GM12878 (cell line): ENCODE results near the gene AP3B1. TPM values are rescaled to one million over a fixed set of nuclear protein-coding genes. Genes with fewer than 3 reads are reported as not detected.
"Not testable (repeated sequence)": the region's sequence is repeated elsewhere in the genome, so short reads cannot be mapped to it uniquely, and the experiment has no call there.

Experiments
- ATAC-seq: fragments of 200-7000 bp; cut with Tn5 transposase; 3 replicates; pipeline ENCODE4 v1.9.1; 2020; ENCODE audit warnings: mild to moderate bottlenecking, moderate library complexity
- BruUV-seq: library from RNA; stranded (reverse); fragments of 400-500 nt; replicated peaks from 2 replicates; lab custom pipeline; 2021; lab: Mats Ljungman, UMichigan
- CTCF ChIA-PET: fragments of 300-600 bp; sonication (Branson Sonifier 250); formaldehyde crosslinking; extraction: SDS; loops from one replicate; lab custom pipeline; 2021; ENCODE audit warnings: inconsistent platforms; lab: Yijun Ruan, JAX
- POLR2A ChIA-PET: fragments of 350-600 bp; formaldehyde crosslinking; extraction: SDS; loops from one replicate; lab custom pipeline; 2021; ENCODE audit warnings: inconsistent platforms; lab: Charles Lee
- RAD21 ChIA-PET: fragments of 300-600 bp; sonication (Branson Sonifier 250); formaldehyde crosslinking; loops from one replicate; lab custom pipeline; 2023; ENCODE audit warnings: antibody characterized with exemption; ENCODE audit not compliant: unreplicated experiment; lab: Charles Lee
- SMC1A ChIA-PET: fragments of 300-600 bp; sonication (Branson Sonifier 250); formaldehyde crosslinking; loops from one replicate; lab custom pipeline; 2023; ENCODE audit not compliant: unreplicated experiment, uncharacterized antibody; lab: Charles Lee
- DNase-seq: peaks from one replicate; pipeline ENCODE4 v3.0.0-alpha.2; 2011; ENCODE audit warnings: low read depth, low spot score
- FAIRE-seq: peaks from 3 replicates; lab custom pipeline; 2011; peaks lifted over from hg19 to GRCh38; lab: Jason Lieb, UNC
- H2AFZ ChIP-seq: 2 replicates; pipeline ENCODE4 v1.6.0; 2011; ENCODE audit warnings: low read depth, low read length, control low read depth; ENCODE audit not compliant: control insufficient read depth
- H3K27ac ChIP-seq: 2 replicates; pipeline ENCODE4 v1.5.1; 2011; ENCODE audit warnings: control low read depth; ENCODE audit not compliant: control insufficient read depth, insufficient read depth
- H3K27me3 ChIP-seq, 2 experiments: replicated peaks in 1 of 2; 2 replicates each; pipeline versions ENCODE4 v1.6.0 to v1.6.1; 2011; ENCODE audit warnings: low read length in 1 of 2; ENCODE audit not compliant: control insufficient read depth in 2 of 2, insufficient read depth in 2 of 2
- H3K36me3 ChIP-seq, 2 experiments: 2 replicates each; pipeline ENCODE4 v1.5.1; 2011; ENCODE audit warnings: low read length in 1 of 2; ENCODE audit not compliant: control insufficient read depth in 2 of 2, insufficient read depth in 2 of 2
- H3K4me1 ChIP-seq: 2 replicates; pipeline ENCODE4 v1.6.1; 2011; ENCODE audit warnings: mild to moderate bottlenecking, low read length, moderate library complexity, mixed read lengths; ENCODE audit not compliant: control insufficient read depth, insufficient read depth
- H3K4me2 ChIP-seq: 2 replicates; pipeline ENCODE4 v1.6.0; 2011; ENCODE audit warnings: control low read depth; ENCODE audit not compliant: control insufficient read depth, insufficient read depth
- H3K4me3 ChIP-seq: fragments of 200-600 bp; sonication (generic); 2 replicates; pipeline ENCODE4 v1.5.1; 2016
- H3K79me2 ChIP-seq: 2 replicates; pipeline ENCODE4 v1.6.0; 2011; ENCODE audit warnings: low read length; ENCODE audit not compliant: control insufficient read depth, insufficient read depth
- H3K9ac ChIP-seq: 2 replicates; pipeline ENCODE4 v1.8.0; 2011; ENCODE audit warnings: low read length, control low read depth, mixed read lengths; ENCODE audit not compliant: control insufficient read depth, insufficient read depth
- H3K9me3 ChIP-seq: replicated peaks from 3 replicates; pipeline ENCODE4 v1.5.1; 2011; ENCODE audit warnings: mild to moderate bottlenecking, low read length; ENCODE audit not compliant: control insufficient read depth, insufficient read depth
- H4K20me1 ChIP-seq: 2 replicates; pipeline ENCODE4 v1.6.0; 2011; ENCODE audit not compliant: control insufficient read depth, insufficient read depth
- BMI1 ChIP-seq: fragments of 450-650 bp; IDR thresholded peaks from 2 replicates; pipeline ENCODE4 v1.6.1; 2016; ENCODE audit warnings: mild to moderate bottlenecking, moderate library complexity, borderline replicate concordance
- BRCA1 ChIP-seq: IDR thresholded peaks from 2 replicates; pipeline ENCODE4 v1.6.1; 2011; ENCODE audit warnings: low read depth, low read length, improper control_type of control experiment
- CBX5 ChIP-seq: sonication (generic); IDR thresholded peaks from 2 replicates; pipeline ENCODE4 v1.6.1; 2016; ENCODE audit warnings: low read depth, moderate library complexity, mild to moderate bottlenecking, inconsistent platforms
- DPF2 ChIP-seq: fragments of 450-650 bp; IDR thresholded peaks from 2 replicates; pipeline ENCODE4 v1.6.1; 2017; ENCODE audit warnings: mild to moderate bottlenecking
- JUNB ChIP-seq: IDR thresholded peaks from 2 replicates; pipeline ENCODE4 v1.6.1; 2016; ENCODE audit warnings: antibody characterized with exemption, mild to moderate bottlenecking
- MEF2B ChIP-seq: fragments of 450-650 bp; IDR thresholded peaks from 2 replicates; pipeline ENCODE4 v1.6.1; 2018; ENCODE audit warnings: mild to moderate bottlenecking, moderate library complexity; ENCODE audit not compliant: partially characterized antibody, poor library complexity, severe bottlenecking
- MTA2 ChIP-seq: fragments of 450-650 bp; IDR thresholded peaks from 2 replicates; pipeline ENCODE4 v1.6.1; 2016; ENCODE audit warnings: low read depth, mild to moderate bottlenecking, moderate library complexity
- PML ChIP-seq: IDR thresholded peaks from 2 replicates; pipeline ENCODE4 v1.6.1; 2012; ENCODE audit warnings: low read length, inconsistent platforms
- RUNX3 ChIP-seq: IDR thresholded peaks from 2 replicates; pipeline ENCODE4 v1.6.1; 2012; ENCODE audit warnings: low read length, inconsistent platforms
- SREBF2 ChIP-seq: IDR thresholded peaks from 2 replicates; pipeline ENCODE4 v1.6.1; 2012; ENCODE audit warnings: mild to moderate bottlenecking, low read length
- ZNF217 ChIP-seq: fragments of 450-650 bp; IDR thresholded peaks from 2 replicates; pipeline ENCODE4 v1.6.1; 2017; ENCODE audit warnings: antibody characterized with exemption, mild to moderate bottlenecking
- ZNF24 ChIP-seq: fragments of 450-650 bp; IDR thresholded peaks from 2 replicates; pipeline ENCODE4 v1.6.1; 2017; ENCODE audit warnings: antibody characterized with exemption, mild to moderate bottlenecking
- WGBS: methylation state at CpG from one replicate; pipeline ENCODE4 v1.1.6; 2016; ENCODE audit warnings: low lambda C conversion rate; ENCODE audit not compliant: insufficient replicate concordance, insufficient coverage; ENCODE audit errors: missing lambda C conversion rate; 5-methylcytosine and 5-hydroxymethylcytosine counted together
- in situ Hi-C: fragments of 300-500 bp; cut with MboI; formaldehyde crosslinking; loops from 9 replicates; pipeline ENCODE4 v1.14.3; 2018; ENCODE audit warnings: mixed read lengths
- intact Hi-C: fragments of 100-400 bp; cut with micrococcal nuclease; formaldehyde crosslinking; loops from one replicate; pipeline ENCODE4 v1.14.2; 2022; ENCODE audit not compliant: unreplicated experiment
- polyA plus RNA-seq, 11 experiments: library from polyadenylated mRNA; depleted of rRNA in 4 of 11; unstranded in 6 of 11; stranded (reverse) in 5 of 11; fragments of >200 nt; fragmentation: Nextera tagmentation in 4 of 11; fragmentation: Illumina TruSeq in 1 of 11; extraction: Ambion mirVana in 4 of 11; extraction: Trizol in 1 of 11; gene quantifications; 1 replicate in 1 of 11; 2 replicates in 10 of 11; pipeline versions ENCODE4 v1.2.1 to v1.2.3, GENCODE V29; 2011 to 2016; ENCODE audit warnings: inconsistent platforms in 2 of 11, missing spikeins in 2 of 11, low read depth in 1 of 11
- total RNA-seq, 4 experiments: library from RNA; depleted of rRNA in 3 of 4; stranded (reverse); fragments of >200 nt in 3 of 4; fragmentation: Illumina TruSeq in 1 of 4; extraction: Trizol in 1 of 4; gene quantifications; 2 replicates each; pipeline versions ENCODE4 v1.2.1 to v1.2.3, GENCODE V29; 2013 to 2021

AP3B1 gene
- total and polyA plus RNA-seq, 10 of the 15 experiments (the other 5 are each of a cell fraction or from before 2014, with no cell fraction given) = 30.9 to 70.8 (median 46.0) TPM

DNA sequence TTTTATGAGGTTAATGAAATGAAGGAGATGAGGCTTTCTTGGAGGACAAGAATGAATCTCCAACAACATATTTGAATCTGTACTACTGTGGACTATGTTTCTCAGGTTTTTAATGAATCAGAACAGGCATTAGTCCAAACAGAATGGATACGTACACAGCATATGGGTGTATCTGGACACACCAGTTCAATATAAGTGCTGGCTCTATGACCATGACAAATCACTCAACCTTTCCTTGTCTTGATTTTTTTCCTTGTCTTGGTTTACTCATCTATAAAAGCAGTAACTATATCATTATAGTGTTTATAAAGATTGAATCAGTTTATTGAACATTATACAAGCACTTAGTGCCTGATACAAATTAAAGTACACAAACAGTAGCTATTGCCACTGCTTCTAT lies 104.1 kb downstream of the AP3B1 start (continued):
- TF ChIP-seq RUNX3 (no peak), PML (no peak)

DNA sequence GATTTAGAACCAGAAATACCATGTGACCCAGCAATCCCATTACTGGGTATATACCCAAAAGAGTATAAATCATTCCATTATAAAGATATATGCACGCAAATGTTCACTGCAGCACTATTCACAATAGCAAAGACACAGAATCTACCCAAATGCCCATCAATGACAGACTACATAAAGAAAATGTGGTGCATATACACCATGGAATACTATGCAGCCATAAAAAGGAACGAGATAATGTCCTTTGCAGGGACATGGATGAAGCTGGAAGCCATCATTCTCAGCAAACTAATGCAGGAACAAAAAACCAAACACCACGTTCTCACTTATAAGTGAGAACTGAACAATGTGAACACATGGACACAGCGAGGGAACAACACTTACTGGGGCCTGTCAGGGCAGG lies 105.8 kb downstream of the AP3B1 start:
- RAD21 ChIA-PET, H3K9me3 ChIP-seq, intact Hi-C loops, H4K20me1 ChIP-seq, H3K27me3 ChIP-seq, DNase-seq, in situ Hi-C loops, H3K9ac ChIP-seq, BruUV-seq, H2AFZ ChIP-seq, H3K4me1 ChIP-seq, H3K36me3 ChIP-seq, H3K79me2 ChIP-seq, ATAC-seq, H3K4me2 ChIP-seq, FAIRE-seq, H3K27ac ChIP-seq, H3K4me3 ChIP-seq: not testable (repeated sequence)
- ChIA-PET SMC1A (interaction anchor here (0.5 to 1.1 kb wide), 3 partner anchors 8 to 254 kb away, joined by 3 read pairs; no protein-coding TSS in a partner anchor), POLR2A (interaction anchor here (1.0 kb wide), 1 partner anchor 30 kb away, joined by 3 read pairs; no protein-coding TSS in a partner anchor), CTCF (interaction anchor here (0.6 kb wide), 1 partner anchor 50 kb away, joined by 3 read pairs; no protein-coding TSS in a partner anchor)
- WGBS = 98% methylated on average over 4 of the region's 4 CpGs

DNA sequence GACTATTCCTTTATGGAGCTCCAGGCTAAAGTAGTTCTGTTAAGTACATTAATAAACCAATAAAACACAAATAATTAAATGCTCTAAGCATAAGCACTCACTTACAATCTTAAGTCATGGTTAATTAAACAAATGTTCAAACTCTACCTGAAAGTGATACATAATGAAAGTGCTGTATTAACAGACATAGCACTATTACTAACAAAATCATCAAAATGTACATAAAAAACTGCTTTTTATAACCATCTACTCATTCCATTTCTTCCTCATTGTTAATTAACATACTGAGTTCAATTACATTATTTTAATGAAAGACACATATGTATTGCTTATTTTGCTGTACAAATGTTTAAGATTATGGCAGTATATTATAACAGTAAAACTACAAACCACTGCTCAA lies 107.3 kb downstream of the AP3B1 start:
- Histone ChIP-seq H3K4me2 (no peak overlapping the region), H3K27ac (no peak overlapping the region), H4K20me1 (no peaks in the 10 kb centered on the region), H3K79me2 (no peaks in the 10 kb centered on the region), H3K27me3 (no peaks in the 10 kb centered on the region), H3K4me1 (no peaks in the 10 kb centered on the region), H3K4me3 (no peak overlapping the region), H3K36me3 (peaks cover 0 to 4% of the 10 kb centered on the region in 2 experiments; a peak in 2 of 4 replicates), H2AFZ (no peak overlapping the region), H3K9me3 (peaks cover 6% of the 10 kb centered on the region; the same call in 2 of the 3 replicates), H3K9ac (no peak overlapping the region)
- POLR2A ChIA-PET = no interaction called here
- intact Hi-C loops = no loop called here
- SMC1A ChIA-PET = no interaction called here
- CTCF ChIA-PET = interaction anchor here (1.0 kb wide), 1 partner anchor 181 kb away, joined by 4 read pairs; no protein-coding TSS in a partner anchor
- BruUV-seq = no TSS peak
- DNase-seq (no peak), ATAC-seq (peak; percentile 46; the same call in 2 of the 3 replicates), FAIRE-seq (no peak)
- RAD21 ChIA-PET = interaction anchor here (1.2 kb wide), 1 partner anchor 23 kb away, joined by 3 read pairs; no protein-coding TSS in a partner anchor
- in situ Hi-C loops = no loop called here
- no peak for TF ChIP-seq ZNF24
- peak; percentile 80 for TF ChIP-seq DPF2
- peak; percentile 21 for TF ChIP-seq MEF2B
- peak; percentile 26; the same call in 1 of the 2 replicates for TF ChIP-seq BMI1
- TF ChIP-seq BRCA1 = no peak
- no peak for TF ChIP-seq SREBF2
- peak; percentile 71 for TF ChIP-seq JUNB
- peak; percentile 92 for TF ChIP-seq MTA2
- TF ChIP-seq CBX5 = no peak
- TF ChIP-seq ZNF217 = peak; percentile 39; the same call in 1 of the 2 replicates
